Osteoblast (primary cell): Measurements from ENCODE around the gene HTRA3. TPM values are rescaled to one million over a fixed set of nuclear protein-coding genes. Genes with fewer than 3 reads are reported as not detected.
"Not testable (repeated sequence)": the region's sequence is repeated elsewhere in the genome, so short reads cannot be mapped to it uniquely, and the experiment has no call there.

Experiments used
- DNase-seq: peaks from one replicate; pipeline ENCODE4 v3.0.0; 2011; ENCODE audit warnings: low spot score, mixed read lengths; ENCODE audit not compliant: insufficient read length; ENCODE audit errors: missing footprints
- H2AFZ ChIP-seq: 2 replicates; pipeline ENCODE4 v1.6.0; 2011; ENCODE audit warnings: mild to moderate bottlenecking, low read length
- H3K27ac ChIP-seq: 2 replicates; pipeline ENCODE4 v1.5.1; 2011; ENCODE audit warnings: mild to moderate bottlenecking, low read depth, low read length, moderate library complexity
- H3K27me3 ChIP-seq: 2 replicates; pipeline ENCODE4 v1.6.0; 2012; ENCODE audit warnings: mild to moderate bottlenecking, control low read depth, inconsistent platforms, low read length, moderate library complexity; ENCODE audit not compliant: insufficient read depth
- H3K36me3 ChIP-seq: 2 replicates; pipeline ENCODE4 v1.5.1; 2011; ENCODE audit warnings: mild to moderate bottlenecking, low read length, control low read depth, moderate library complexity; ENCODE audit not compliant: insufficient read depth
- H3K4me1 ChIP-seq: 2 replicates; pipeline ENCODE4 v1.5.1; 2011; ENCODE audit warnings: mild to moderate bottlenecking, low read length, control low read depth, moderate library complexity; ENCODE audit not compliant: insufficient read depth
- H3K4me2 ChIP-seq: 2 replicates; pipeline ENCODE4 v1.6.0; 2011; ENCODE audit warnings: mild to moderate bottlenecking, low read length; ENCODE audit not compliant: insufficient read depth
- H3K4me3 ChIP-seq: fragments of 200-600 bp; sonication (generic); 3 replicates; pipeline ENCODE4 v1.5.1; 2012; ENCODE audit warnings: mild to moderate bottlenecking, low read length, inconsistent platforms; ENCODE audit not compliant: insufficient read depth
- H3K79me2 ChIP-seq: 2 replicates; pipeline ENCODE4 v1.6.0; 2012; ENCODE audit warnings: mild to moderate bottlenecking, low read length, control low read depth, inconsistent platforms; ENCODE audit not compliant: insufficient read depth
- H3K9me3 ChIP-seq: 2 replicates; pipeline ENCODE4 v1.5.1; 2011; ENCODE audit warnings: low read depth, low read length, control low read depth
- H4K20me1 ChIP-seq: 2 replicates; pipeline ENCODE4 v1.6.0; 2012; ENCODE audit warnings: mild to moderate bottlenecking, low read length, control low read depth; ENCODE audit not compliant: insufficient read depth
- total RNA-seq: library from RNA; depleted of rRNA; stranded (reverse); fragments of >200 nt; gene quantifications from 2 replicates; pipeline ENCODE4 v1.2.3, GENCODE V29; 2012
- TF ChIP-seq, protein P1 (sequence below): IDR thresholded peaks from 2 replicates; pipeline ENCODE4 v1.5.1; 2011; ENCODE audit warnings: mild to moderate bottlenecking, low read depth, low read length, moderate library complexity; ENCODE audit errors: extremely low read depth

The HTRA3 gene
- total RNA-seq, 1 donor = 4.0 TPM

DNA sequence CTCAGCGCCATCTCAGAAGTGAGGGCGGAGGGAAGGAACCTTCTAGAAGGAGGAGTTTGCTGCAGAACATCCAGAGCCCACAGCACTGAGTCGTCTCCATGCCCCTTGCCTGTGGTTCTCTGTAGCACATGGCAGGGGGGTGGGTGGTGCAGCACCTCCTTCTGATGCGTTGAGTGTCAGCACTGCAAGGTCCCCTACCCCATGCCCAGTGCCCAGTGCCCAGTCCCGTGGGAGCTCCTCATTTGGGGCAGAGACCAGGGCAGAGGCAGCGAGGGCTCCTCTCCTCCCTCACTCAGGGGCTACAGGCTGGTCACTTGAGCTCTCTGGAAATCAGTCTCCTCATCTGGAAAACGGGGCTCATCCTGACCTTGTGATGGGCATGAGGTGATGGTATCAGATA lies 78.1 kb downstream of the HTRA3 start:
- H4K20me1 ChIP-seq = no peaks in the 10 kb centered on the region
- peak; percentile 74 for DNase-seq
- H3K4me2 ChIP-seq = no peak overlapping the region
- H3K27me3 ChIP-seq = peaks cover 4% of the 10 kb centered on the region
- H3K4me1 ChIP-seq = no peaks in the 10 kb centered on the region
- H3K4me3 ChIP-seq = no peak overlapping the region
- no peak overlapping the region for H2AFZ ChIP-seq
- H3K27ac ChIP-seq = no peak overlapping the region
- TF ChIP-seq, protein P1, sequence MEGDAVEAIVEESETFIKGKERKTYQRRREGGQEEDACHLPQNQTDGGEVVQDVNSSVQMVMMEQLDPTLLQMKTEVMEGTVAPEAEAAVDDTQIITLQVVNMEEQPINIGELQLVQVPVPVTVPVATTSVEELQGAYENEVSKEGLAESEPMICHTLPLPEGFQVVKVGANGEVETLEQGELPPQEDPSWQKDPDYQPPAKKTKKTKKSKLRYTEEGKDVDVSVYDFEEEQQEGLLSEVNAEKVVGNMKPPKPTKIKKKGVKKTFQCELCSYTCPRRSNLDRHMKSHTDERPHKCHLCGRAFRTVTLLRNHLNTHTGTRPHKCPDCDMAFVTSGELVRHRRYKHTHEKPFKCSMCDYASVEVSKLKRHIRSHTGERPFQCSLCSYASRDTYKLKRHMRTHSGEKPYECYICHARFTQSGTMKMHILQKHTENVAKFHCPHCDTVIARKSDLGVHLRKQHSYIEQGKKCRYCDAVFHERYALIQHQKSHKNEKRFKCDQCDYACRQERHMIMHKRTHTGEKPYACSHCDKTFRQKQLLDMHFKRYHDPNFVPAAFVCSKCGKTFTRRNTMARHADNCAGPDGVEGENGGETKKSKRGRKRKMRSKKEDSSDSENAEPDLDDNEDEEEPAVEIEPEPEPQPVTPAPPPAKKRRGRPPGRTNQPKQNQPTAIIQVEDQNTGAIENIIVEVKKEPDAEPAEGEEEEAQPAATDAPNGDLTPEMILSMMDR = no peak
- H3K36me3 ChIP-seq = no peaks in the 10 kb centered on the region
- H3K9me3 ChIP-seq = no peaks in the 10 kb centered on the region
- H3K79me2 ChIP-seq = no peaks in the 10 kb centered on the region

DNA sequence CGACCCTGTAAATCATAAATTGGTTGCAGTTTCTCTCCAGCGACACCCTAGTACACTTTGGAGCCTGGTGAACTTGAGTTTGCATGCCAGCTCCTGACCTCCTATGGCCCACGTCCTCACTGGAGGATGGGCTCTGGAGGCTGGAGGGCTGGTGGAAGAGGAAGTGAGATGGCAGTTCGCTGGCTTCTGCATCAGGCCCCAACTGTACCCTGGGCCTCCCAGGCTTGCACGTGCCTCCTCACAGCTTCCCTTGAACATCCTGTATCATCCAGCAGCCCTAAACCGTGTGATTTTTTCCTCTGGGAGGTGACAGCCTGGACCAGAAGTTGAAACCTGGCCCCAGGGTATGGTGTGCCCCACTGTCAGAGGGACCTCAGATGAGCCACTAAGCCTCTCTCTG lies 78.5 kb downstream of the HTRA3 start:
- no peak overlapping the region for H3K4me3 ChIP-seq
- no peak overlapping the region for H3K4me2 ChIP-seq
- H3K9me3 ChIP-seq = no peaks in the 10 kb centered on the region
- no peak overlapping the region for H3K27ac ChIP-seq
- H4K20me1 ChIP-seq = no peaks in the 10 kb centered on the region
- no peaks in the 10 kb centered on the region for H3K36me3 ChIP-seq
- peak; percentile 57 for DNase-seq
- peaks cover 8% of the 10 kb centered on the region for H3K27me3 ChIP-seq
- no peak overlapping the region for H2AFZ ChIP-seq
- no peaks in the 10 kb centered on the region for H3K79me2 ChIP-seq
- no peaks in the 10 kb centered on the region for H3K4me1 ChIP-seq
- TF ChIP-seq, protein P1 = no peak

DNA sequence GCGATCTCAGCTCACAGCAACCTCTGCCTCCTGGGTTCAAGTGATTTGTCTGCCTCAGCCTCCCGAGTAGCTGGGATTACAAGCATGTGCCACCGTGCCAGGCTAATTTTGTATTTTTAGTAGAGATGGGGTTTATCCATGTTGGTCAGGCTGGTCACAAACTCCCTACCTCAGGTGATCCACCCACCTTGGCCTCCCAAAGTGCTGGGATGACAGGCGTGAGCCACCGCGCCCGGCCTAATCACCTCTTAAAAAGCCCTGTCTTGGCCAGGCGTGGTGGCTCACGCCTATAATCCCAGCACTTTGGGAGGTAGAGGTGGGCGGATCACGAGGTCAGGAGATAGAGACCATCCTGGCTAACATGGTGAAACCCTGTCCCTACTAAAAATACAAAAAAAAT lies 79.7 kb downstream of the HTRA3 start:
- H3K27me3 ChIP-seq, H3K9me3 ChIP-seq, H3K36me3 ChIP-seq, H3K4me1 ChIP-seq, H4K20me1 ChIP-seq, DNase-seq, H3K27ac ChIP-seq, H3K4me3 ChIP-seq, H3K79me2 ChIP-seq, H2AFZ ChIP-seq, H3K4me2 ChIP-seq: not testable (repeated sequence)

DNA sequence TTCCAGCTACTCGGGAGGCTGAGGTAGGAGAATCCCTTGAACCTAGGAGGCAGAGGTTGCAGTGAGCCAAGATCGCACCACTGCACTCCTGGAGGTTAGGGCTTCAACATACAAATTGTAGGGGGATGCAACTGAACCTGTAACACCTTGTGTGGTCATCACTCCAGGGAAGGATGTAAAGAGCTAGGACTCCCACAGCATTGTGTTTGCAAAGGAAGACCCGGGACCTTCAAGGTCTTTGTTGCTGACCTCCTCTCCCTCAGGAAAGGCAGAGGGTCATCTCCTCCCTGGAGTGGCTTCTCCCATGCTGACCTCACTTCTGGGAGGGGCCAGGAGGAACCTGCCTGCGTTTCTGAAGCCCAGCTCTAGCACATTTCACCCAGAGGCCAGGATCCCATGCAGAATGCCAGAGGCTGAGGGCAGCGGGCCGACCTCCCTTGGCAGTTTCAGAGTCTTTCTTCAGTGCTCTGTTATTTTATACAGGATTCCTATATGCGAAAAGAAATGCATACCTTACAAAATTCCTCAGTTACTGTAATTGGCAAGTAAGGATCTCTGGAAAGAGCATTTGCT lies 80.2 kb downstream of the HTRA3 start:
- Histone ChIP-seq H3K27ac (no peak overlapping the region), H2AFZ (no peak overlapping the region), H3K9me3 (no peaks in the 10 kb centered on the region), H3K4me1 (peaks cover 3% of the 10 kb centered on the region), H3K4me3 (no peak overlapping the region), H3K36me3 (no peaks in the 10 kb centered on the region), H3K79me2 (no peaks in the 10 kb centered on the region), H3K27me3 (peaks cover 11% of the 10 kb centered on the region), H4K20me1 (no peaks in the 10 kb centered on the region), H3K4me2 (no peak overlapping the region)
- peak; percentile 69 for DNase-seq
- TF ChIP-seq, protein P1 = no peak
